K562 (cell line): Measurements from ENCODE around the gene SKP2. TPM values are rescaled to one million over a fixed set of nuclear protein-coding genes. Genes with fewer than 3 reads are reported as not detected.

Experiments
- ARID1B ChIP-seq: fragments of 450-650 bp; IDR thresholded peaks from 2 replicates; pipeline ENCODE4 v1.6.1; 2016; ENCODE audit warnings: antibody characterized with exemption, mild to moderate bottlenecking, inconsistent platforms
- BCL6 ChIP-seq: fragments of 250-450 bp; sonication (Bioruptor Pico); IDR thresholded peaks from 2 replicates; pipeline ENCODE4 v1.4.0; 2020
- BCOR ChIP-seq: fragments of 450-650 bp; IDR thresholded peaks from 2 replicates; pipeline ENCODE4 v1.6.1; 2016
- BRF2 ChIP-seq: IDR thresholded peaks from 3 replicates; pipeline ENCODE4 v1.6.1; 2011; ENCODE audit warnings: borderline replicate concordance, mild to moderate bottlenecking; ENCODE audit not compliant: insufficient read length, insufficient read depth
- CTCFL ChIP-seq: IDR thresholded peaks from 2 replicates; pipeline ENCODE4 v1.6.1; 2011; ENCODE audit warnings: borderline replicate concordance, low read depth, mild to moderate bottlenecking, moderate library complexity, low read length; ENCODE audit not compliant: insufficient read depth, poor library complexity, severe bottlenecking
- DIDO1 ChIP-seq: fragments of 450-650 bp; IDR thresholded peaks from 2 replicates; pipeline ENCODE4 v1.6.1; 2016; ENCODE audit warnings: low read depth, missing biosample characterization, missing genetic modification characterization
- FOS ChIP-seq: IDR thresholded peaks from 3 replicates; pipeline ENCODE4 v1.6.1; 2011; ENCODE audit not compliant: insufficient read length; ENCODE audit errors: extremely low read depth
- FOXM1 ChIP-seq, 2 experiments: fragments of 450-650 bp in 1 of 2; sonication (generic) in 1 of 2; formaldehyde crosslinking in 1 of 2; IDR thresholded peaks; 2 replicates each; pipeline versions ENCODE4 v1.6.1 to v1.9.0; 2017 to 2022; ENCODE audit warnings: low read depth in 2 of 2, mild to moderate bottlenecking in 2 of 2, missing genetic modification reagents in 1 of 2, moderate library complexity in 1 of 2
- HDAC2 ChIP-seq: fragments of 450-650 bp; IDR thresholded peaks from 2 replicates; pipeline ENCODE4 v1.6.1; 2016; ENCODE audit warnings: mild to moderate bottlenecking
- KLF16 ChIP-seq: IDR thresholded peaks from 2 replicates; pipeline ENCODE4 v1.6.1; 2016; ENCODE audit warnings: antibody characterized with exemption
- KLF6 ChIP-seq: fragments of 250-450 bp; sonication (Bioruptor Pico); IDR thresholded peaks from 2 replicates; pipeline ENCODE4 v1.4.0; 2020; ENCODE audit warnings: mild to moderate bottlenecking, moderate library complexity, borderline replicate concordance
- MLX ChIP-seq, 2 experiments: fragments of 450-650 bp in 1 of 2; sonication (generic) in 1 of 2; formaldehyde crosslinking; conservative IDR thresholded peaks; 2 replicates each; pipeline versions ENCODE4 v1.4.0 to v1.8.1; 2020 to 2022; ENCODE audit warnings: mild to moderate bottlenecking in 1 of 2, missing genetic modification reagents in 1 of 2
- NFE2L1 ChIP-seq: fragments of 450-650 bp; IDR thresholded peaks from 2 replicates; pipeline ENCODE4 v1.6.1; 2016; ENCODE audit warnings: missing genetic modification characterization, low read depth, mild to moderate bottlenecking, missing compliant biosample characterization, moderate library complexity, borderline replicate concordance
- NFIC ChIP-seq: fragments of 450-650 bp; IDR thresholded peaks from 2 replicates; pipeline ENCODE4 v1.6.1; 2017; ENCODE audit warnings: mild to moderate bottlenecking, inconsistent platforms
- PURB ChIP-seq: sonication (generic); formaldehyde crosslinking; IDR thresholded peaks from 2 replicates; pipeline ENCODE4 v1.9.0; 2021; ENCODE audit warnings: low read depth, mild to moderate bottlenecking, missing genetic modification reagents
- RBM39 ChIP-seq: fragments of 200-400 bp; formaldehyde crosslinking; optimal IDR thresholded peaks from 2 replicates; pipeline ENCODE3; 2018; ENCODE audit warnings: low read depth, low read length
- TBL1XR1 ChIP-seq, 2 experiments: IDR thresholded peaks; 2 replicates each; pipeline ENCODE4 v1.6.1; 2012; ENCODE audit warnings: improper control_type of control experiment in 2 of 2, low read length in 2 of 2, mild to moderate bottlenecking in 1 of 2
- TCF7 ChIP-seq: sonication (generic); IDR thresholded peaks from 2 replicates; pipeline ENCODE4 v1.6.1; 2016; ENCODE audit warnings: antibody characterized with exemption, borderline replicate concordance
- ZC3H4 ChIP-seq: sonication (generic); formaldehyde crosslinking; IDR thresholded peaks from 2 replicates; pipeline ENCODE4 v1.9.0; 2021; ENCODE audit warnings: missing genetic modification reagents, borderline replicate concordance
- polyA plus RNA-seq, 8 experiments: library from polyadenylated mRNA; depleted of rRNA in 4 of 8; stranded (reverse) in 5 of 8; unstranded in 3 of 8; fragments of >200 nt; fragmentation: Nextera tagmentation in 2 of 8; fragmentation: Illumina TruSeq in 1 of 8; extraction: Ambion mirVana in 2 of 8; extraction: Trizol in 1 of 8; gene quantifications; 2 replicates each; pipeline versions ENCODE4 v1.2.1 to v1.2.3, GENCODE V29; 2011 to 2014; ENCODE audit warnings: inconsistent platforms in 1 of 8, missing spikeins in 1 of 8
- total RNA-seq, 7 experiments: library from RNA; depleted of rRNA in 6 of 7; stranded (reverse); fragments of >200 nt in 6 of 7; fragmentation: Illumina TruSeq in 2 of 7; extraction: Trizol in 2 of 7; gene quantifications; 2 replicates each; pipeline versions ENCODE4 v1.2.1 to v1.2.3, GENCODE V29; 2011 to 2021; ENCODE audit warnings: low replicate concordance in 1 of 7
- TF ChIP-seq, protein P1 (sequence below): fragments of 250-450 bp; sonication (Bioruptor Pico); IDR thresholded peaks from 2 replicates; pipeline ENCODE4 v1.6.1; 2021; ENCODE audit warnings: mild to moderate bottlenecking
- TF ChIP-seq, protein P2 (sequence below): fragments of 450-650 bp; IDR thresholded peaks from 2 replicates; pipeline ENCODE4 v1.6.1; 2017; ENCODE audit warnings: mild to moderate bottlenecking, moderate library complexity

SKP2 gene
- total and polyA plus RNA-seq, 9 of the 15 experiments (the other 6 are each of a cell fraction or from before 2014, with no cell fraction given): 30.0 to 97.5 (median 80.8) TPM

GRCh38 chr5:36151434-36152323 lies at the start of gene SKP2, which contains the start of gene LMBRD2 (continued):
- TF ChIP-seq TCF7: 0 out of 2 replicates have a peak, but pooled peaks have one; percentile 67
- no peak for TF ChIP-seq RBM39
- no peak for TF ChIP-seq KLF16
- peak; percentile 17; the same call in 1 of the 2 replicates for TF ChIP-seq HDAC2
- no peak for TF ChIP-seq DIDO1 (tag)
- TF ChIP-seq CTCFL: no peak
- TF ChIP-seq FOS: no peak
- 0 out of 2 replicates have a peak, but pooled peaks have one; percentile 11 for TF ChIP-seq NFIC
- TF ChIP-seq FOXM1 (IDR thresholded peaks at IDR 0.05; ENCODE audit: low read depth): no peak
- no peak for TF ChIP-seq FOXM1 (CRISPR knock-in tag; IDR thresholded peaks at IDR 0.05; ENCODE audit: low read depth)
- TF ChIP-seq MLX (CRISPR knock-in tag; conservative IDR thresholded peaks at IDR 0.05): no peak
- no peak for TF ChIP-seq BRF2
- no peak for TF ChIP-seq BCL6 (CRISPR knock-in tag)
- no peak for TF ChIP-seq PURB
- TF ChIP-seq NFE2L1: no peak
- TF ChIP-seq KLF6 (CRISPR knock-in tag): no peak
- no peak; the same call in 1 of the 2 replicates for TF ChIP-seq ZC3H4
- TF ChIP-seq BCOR: 0 out of 2 replicates have a peak, but pooled peaks have one; percentile 18
- TF ChIP-seq, protein P1, sequence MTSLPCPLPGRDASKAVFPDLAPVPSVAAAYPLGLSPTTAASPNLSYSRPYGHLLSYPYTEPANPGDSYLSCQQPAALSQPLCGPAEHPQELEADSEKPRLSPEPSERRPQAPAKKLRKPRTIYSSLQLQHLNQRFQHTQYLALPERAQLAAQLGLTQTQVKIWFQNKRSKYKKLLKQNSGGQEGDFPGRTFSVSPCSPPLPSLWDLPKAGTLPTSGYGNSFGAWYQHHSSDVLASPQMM: no peak
- no peak for TF ChIP-seq ARID1B
- TF ChIP-seq, protein P2, sequence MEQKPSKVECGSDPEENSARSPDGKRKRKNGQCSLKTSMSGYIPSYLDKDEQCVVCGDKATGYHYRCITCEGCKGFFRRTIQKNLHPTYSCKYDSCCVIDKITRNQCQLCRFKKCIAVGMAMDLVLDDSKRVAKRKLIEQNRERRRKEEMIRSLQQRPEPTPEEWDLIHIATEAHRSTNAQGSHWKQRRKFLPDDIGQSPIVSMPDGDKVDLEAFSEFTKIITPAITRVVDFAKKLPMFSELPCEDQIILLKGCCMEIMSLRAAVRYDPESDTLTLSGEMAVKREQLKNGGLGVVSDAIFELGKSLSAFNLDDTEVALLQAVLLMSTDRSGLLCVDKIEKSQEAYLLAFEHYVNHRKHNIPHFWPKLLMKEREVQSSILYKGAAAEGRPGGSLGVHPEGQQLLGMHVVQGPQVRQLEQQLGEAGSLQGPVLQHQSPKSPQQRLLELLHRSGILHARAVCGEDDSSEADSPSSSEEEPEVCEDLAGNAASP: no peak
- TF ChIP-seq TBL1XR1 (IDR thresholded peaks at IDR 0.05; ENCODE audit: low read length in 2 of 2): peak; percentile 70 to 74; a peak in 2 of 4 replicates
